HL-60 (cell line): ENCODE results near the gene PPFIA4.

Source experiments
- DNase-seq, 2 experiments: peaks; one replicate each; pipeline ENCODE4 v3.0.0-alpha.2; 2010 to 2020; ENCODE audit warnings: low read depth in 1 of 2, low spot score in 1 of 2
- H3K27ac ChIP-seq: fragments of 250-450 bp; sonication (Bioruptor Pico); replicated peaks from 2 replicates; pipeline ENCODE4 v1.5.1; 2020; ENCODE audit warnings: mild to moderate bottlenecking, moderate library complexity
- H3K27me3 ChIP-seq: fragments of 250-450 bp; sonication (Bioruptor Pico); 2 replicates; pipeline ENCODE4 v1.5.1; 2021; ENCODE audit warnings: mild to moderate bottlenecking, moderate library complexity; ENCODE audit not compliant: insufficient read depth, poor library complexity, severe bottlenecking
- H3K4me3 ChIP-seq: replicated peaks from 2 replicates; pipeline ENCODE4 v1.5.1; 2011; ENCODE audit warnings: mild to moderate bottlenecking, control low read depth, low read length; ENCODE audit not compliant: insufficient read depth
- CTCF ChIP-seq: IDR thresholded peaks from one replicate; pipeline ENCODE4 v1.5.1; 2011; ENCODE audit warnings: low read length, control low read depth, inconsistent platforms; ENCODE audit not compliant: insufficient read depth
- GABPA ChIP-seq: IDR thresholded peaks from 2 replicates; pipeline ENCODE4 v1.6.1; 2012; ENCODE audit warnings: low read depth
- POLR2AphosphoS5 ChIP-seq: IDR thresholded peaks from 2 replicates; pipeline ENCODE4 v1.6.1; 2012; ENCODE audit warnings: low read depth
- REST ChIP-seq: IDR thresholded peaks from 2 replicates; pipeline ENCODE4 v1.6.1; 2012; ENCODE audit warnings: low read depth; ENCODE audit not compliant: insufficient replicate concordance
- SPI1 ChIP-seq: IDR thresholded peaks from 2 replicates; pipeline ENCODE4 v1.6.1; 2012; ENCODE audit warnings: low read depth, mild to moderate bottlenecking, borderline replicate concordance

The PPFIA4 gene

GRCh38 chr1:203037509-203038190 lies 11.4 kb downstream of the PPFIA4 start:
- no peak for DNase-seq
- TF ChIP-seq POLR2AphosphoS5 (no peak), GABPA (no peak), CTCF (no peak), REST (no peak), SPI1 (no peak)
- H3K27ac ChIP-seq: no peak overlapping the region
- H3K4me3 ChIP-seq: no peak overlapping the region
- H3K27me3 ChIP-seq: no peaks in the 10 kb centered on the region

- Histone ChIP-seq H3K27me3 (no peaks in the 10 kb centered on the region), H3K4me3 (no peak overlapping the region), H3K27ac (no peak overlapping the region)
- TF ChIP-seq CTCF (peak; percentile 26), REST (no peak), GABPA (no peak), SPI1 (no peak), POLR2AphosphoS5 (no peak)
- peak; percentile 34 to 46 for DNase-seq
Observed at GRCh38 chr1:203038217-203038741, 12.0 kb downstream of the PPFIA4 start.

GRCh38 chr1:203038891-203039608 lies 12.8 kb downstream of the PPFIA4 start:
- peak in 1 of 2 experiments; percentile 76 for DNase-seq
- Histone ChIP-seq H3K27ac (no peak overlapping the region), H3K27me3 (no peaks in the 10 kb centered on the region), H3K4me3 (no peak overlapping the region)
- peak; percentile 84 for TF ChIP-seq CTCF
- TF ChIP-seq SPI1: no peak
